ENCODE results near the gene ERAL1. TPM values are rescaled to one million over a fixed set of nuclear protein-coding genes. Genes with fewer than 3 reads are reported as not detected.

ERAL1 gene
- total RNA-seq, 1 donor from 2014 or later: 64.4 TPM

DNA sequence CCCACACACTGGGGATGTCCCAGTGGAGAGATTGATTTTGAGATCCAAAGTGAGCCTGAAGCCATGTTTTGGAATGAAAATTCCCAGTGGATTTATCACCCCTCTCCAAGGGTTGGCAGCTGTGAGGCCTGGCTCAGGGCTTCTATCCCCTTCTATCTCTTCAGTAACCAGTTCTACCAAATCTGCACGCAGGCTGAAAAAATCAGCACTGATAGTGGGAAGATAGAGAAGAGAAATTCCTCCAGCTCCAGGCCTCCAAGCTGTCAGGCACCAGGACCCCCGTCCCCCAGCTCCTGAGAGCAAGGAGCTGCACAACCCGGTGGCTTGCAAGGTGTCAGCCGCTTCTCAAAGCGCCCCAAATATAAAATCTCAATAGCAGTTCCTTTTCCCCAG is 41.7 kb downstream of the ERAL1 start:
- Mint-ChIP-seq H3K27me3 (ENCODE audit: low read depth) (no peaks in the 10 kb centered on the region), H3K4me1 (peaks cover 52% of the 10 kb centered on the region), H3K27ac (ENCODE audit: unreplicated experiment) (peak overlapping the region; percentile 29), H3K36me3 (ENCODE audit: low read depth) (peaks cover 10% of the 10 kb centered on the region), H3K9me3 (no peaks in the 10 kb centered on the region), H3K4me3 (peak overlapping the region; percentile 98)
- TF ChIP-seq, protein P1, sequence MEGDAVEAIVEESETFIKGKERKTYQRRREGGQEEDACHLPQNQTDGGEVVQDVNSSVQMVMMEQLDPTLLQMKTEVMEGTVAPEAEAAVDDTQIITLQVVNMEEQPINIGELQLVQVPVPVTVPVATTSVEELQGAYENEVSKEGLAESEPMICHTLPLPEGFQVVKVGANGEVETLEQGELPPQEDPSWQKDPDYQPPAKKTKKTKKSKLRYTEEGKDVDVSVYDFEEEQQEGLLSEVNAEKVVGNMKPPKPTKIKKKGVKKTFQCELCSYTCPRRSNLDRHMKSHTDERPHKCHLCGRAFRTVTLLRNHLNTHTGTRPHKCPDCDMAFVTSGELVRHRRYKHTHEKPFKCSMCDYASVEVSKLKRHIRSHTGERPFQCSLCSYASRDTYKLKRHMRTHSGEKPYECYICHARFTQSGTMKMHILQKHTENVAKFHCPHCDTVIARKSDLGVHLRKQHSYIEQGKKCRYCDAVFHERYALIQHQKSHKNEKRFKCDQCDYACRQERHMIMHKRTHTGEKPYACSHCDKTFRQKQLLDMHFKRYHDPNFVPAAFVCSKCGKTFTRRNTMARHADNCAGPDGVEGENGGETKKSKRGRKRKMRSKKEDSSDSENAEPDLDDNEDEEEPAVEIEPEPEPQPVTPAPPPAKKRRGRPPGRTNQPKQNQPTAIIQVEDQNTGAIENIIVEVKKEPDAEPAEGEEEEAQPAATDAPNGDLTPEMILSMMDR (conservative IDR thresholded peaks at IDR 0.05): no peak
- no peak for DNase-seq (ENCODE audit: low read depth, low spot score)

- Mint-ChIP-seq H3K36me3 (ENCODE audit: low read depth) (peaks cover 13% of the 10 kb centered on the region), H3K4me3 (peak within 1 kb of the TSS; percentile 98), H3K4me1 (peaks cover 54% of the 10 kb centered on the region), H3K27ac (ENCODE audit: unreplicated experiment) (peak within 1 kb of the TSS; percentile 75), H3K9me3 (no peaks in the 10 kb centered on the region), H3K27me3 (ENCODE audit: low read depth) (no peaks in the 10 kb centered on the region)
- TF ChIP-seq, protein P1 (conservative IDR thresholded peaks at IDR 0.05): peak; percentile 37
- peak; percentile 53 for DNase-seq (ENCODE audit: low read depth, low spot score)
Observed at GRCh38 chr17:28896884-28897768, 42.3 kb downstream of the ERAL1 start, which contains the start of gene FLOT2. Gene FLOT2 (minus strand): TSS chr17:28897733. CDS start chr17:28897574, 159 bp downstream.

DNA sequence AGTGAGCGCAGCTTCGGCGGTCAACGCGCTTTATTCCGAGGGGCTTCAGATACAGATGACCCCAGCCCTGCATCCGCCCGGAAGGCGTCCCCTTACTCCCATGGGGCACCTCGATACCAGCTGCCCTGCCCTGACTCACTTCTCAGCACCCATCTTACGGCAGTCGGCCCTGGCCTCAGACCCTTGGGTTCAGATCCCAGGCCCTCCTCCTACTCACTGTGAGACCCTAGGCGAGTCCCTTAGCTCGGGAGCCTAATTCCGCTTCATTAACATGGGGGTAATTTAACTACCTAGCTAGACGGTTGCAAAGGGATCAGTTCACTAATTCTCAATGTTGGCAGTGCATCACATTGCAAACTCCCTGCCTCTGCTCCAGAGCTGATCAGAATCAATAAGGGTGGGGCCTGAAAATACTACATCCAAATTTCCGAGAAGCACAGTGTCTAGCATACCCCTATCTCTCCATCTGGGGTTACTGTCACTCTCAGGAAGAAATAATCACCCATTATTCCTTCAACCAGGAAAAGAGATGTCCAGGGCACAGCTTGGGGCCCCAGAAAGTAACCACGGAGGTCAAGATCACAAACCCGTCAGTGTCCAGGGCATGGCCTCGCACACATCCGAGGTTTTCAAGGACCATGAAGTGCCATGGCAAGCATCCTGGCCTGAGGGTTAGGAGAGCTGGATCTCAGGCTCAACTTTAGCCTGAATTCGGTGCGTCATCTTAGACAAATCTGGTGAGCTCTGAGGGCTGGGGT is 43.1 kb downstream of the ERAL1 start:
- DNase-seq (ENCODE audit: low read depth, low spot score): no peak
- Mint-ChIP-seq H3K36me3 (ENCODE audit: low read depth) (peaks cover 14% of the 10 kb centered on the region), H3K4me1 (peaks cover 56% of the 10 kb centered on the region)

DNA sequence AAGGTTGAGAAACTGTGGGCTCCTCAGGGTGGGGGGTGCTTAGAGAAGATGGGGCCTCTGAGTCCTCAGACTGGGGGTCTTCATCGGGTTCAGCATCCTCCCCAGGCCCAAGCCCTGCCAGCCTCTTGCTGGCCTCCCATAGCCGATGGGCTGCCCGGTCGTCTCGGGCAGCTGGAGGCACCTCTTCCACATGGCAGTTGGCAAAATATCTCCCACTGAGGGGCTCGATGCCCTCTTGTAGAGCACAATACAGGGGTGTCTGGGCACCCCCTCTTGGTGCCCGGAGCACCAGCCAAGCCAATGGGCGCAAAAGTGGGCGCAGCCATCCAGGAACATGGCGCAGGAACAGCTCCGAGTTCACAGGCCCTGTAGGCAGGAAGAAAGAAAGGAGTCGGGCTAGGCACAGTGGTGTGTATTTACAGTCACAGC is 43.7 kb downstream of the ERAL1 start:
- no peak for DNase-seq (ENCODE audit: low read depth, low spot score)

More for the DNA sequence above, 43.1 kb downstream of the ERAL1 start:
- TF ChIP-seq, protein P1 (conservative IDR thresholded peaks at IDR 0.05): no peak
- Mint-ChIP-seq H3K27me3 (ENCODE audit: low read depth) (no peaks in the 10 kb centered on the region), H3K27ac (ENCODE audit: unreplicated experiment) (peak overlapping the region; percentile 75), H3K9me3 (no peaks in the 10 kb centered on the region), H3K4me3 (peak overlapping the region; percentile 98)

More for the DNA sequence above, 43.7 kb downstream of the ERAL1 start:
- H3K4me3 Mint-ChIP-seq: peak overlapping the region; percentile 98
- H3K4me1 Mint-ChIP-seq: peaks cover 54% of the 10 kb centered on the region
- TF ChIP-seq, protein P1 (conservative IDR thresholded peaks at IDR 0.05): no peak
- no peaks in the 10 kb centered on the region for H3K27me3 Mint-ChIP-seq (ENCODE audit: low read depth)
- no peak overlapping the region for H3K27ac Mint-ChIP-seq (ENCODE audit: unreplicated experiment)
- no peaks in the 10 kb centered on the region for H3K9me3 Mint-ChIP-seq
- H3K36me3 Mint-ChIP-seq (ENCODE audit: low read depth): peaks cover 14% of the 10 kb centered on the region

Measured in neural crest cell (in vitro differentiated cells).